Tibial nerve (tissue), 4 donors: ENCODE data around the gene MAPRE2. TPM values are rescaled to one million over a fixed set of nuclear protein-coding genes. Genes with fewer than 3 reads are reported as not detected.
"Not testable (repeated sequence)": the region's sequence is repeated elsewhere in the genome, so short reads cannot be mapped to it uniquely, and the experiment has no call there.

Source experiments
- DNase-seq, 2 donors: peaks; one replicate each; pipeline ENCODE4 v3.0.0-alpha.2; 2019; ENCODE audit warnings: low spot score in 2 of 2
- H3K27ac ChIP-seq, 4 donors: fragments of 200-600 bp; sonication (generic) in 3 of 4; one replicate each; pipeline ENCODE4 v1.5.1; 2017 to 2019; ENCODE audit warnings: mild to moderate bottlenecking in 1 of 4
- H3K27me3 ChIP-seq, 2 donors: fragments of 200-600 bp; sonication (generic) in 1 of 2; one replicate each; pipeline versions ENCODE4 v1.5.1 to v1.6.0; 2017 to 2019
- H3K36me3 ChIP-seq, 3 donors: fragments of 200-600 bp; sonication (generic); one replicate each; pipeline ENCODE4 v1.5.1; 2018 to 2019
- H3K4me1 ChIP-seq, 4 donors: fragments of 200-600 bp; sonication (generic) in 3 of 4; one replicate each; pipeline ENCODE4 v1.5.1; 2017 to 2019
- H3K4me3 ChIP-seq, 4 donors: fragments of 200-600 bp; sonication (generic) in 3 of 4; one replicate each; pipeline ENCODE4 v1.5.1; 2017 to 2019; ENCODE audit warnings: mild to moderate bottlenecking in 1 of 4, moderate library complexity in 1 of 4
- H3K9me3 ChIP-seq, 4 donors: fragments of 200-600 bp; sonication (generic) in 3 of 4; one replicate each; pipeline ENCODE4 v1.5.1; 2017 to 2019
- EP300 ChIP-seq, 2 donors: sonication (generic); formaldehyde crosslinking; IDR thresholded peaks; one replicate each; pipeline ENCODE4 v1.6.1; 2017; ENCODE audit warnings: antibody characterized with exemption in 2 of 2, mild to moderate bottlenecking in 1 of 2
- POLR2A ChIP-seq, 2 donors: fragments of 450-650 bp; IDR thresholded peaks; one replicate each; pipeline ENCODE4 v1.6.1; 2017; ENCODE audit warnings: antibody characterized with exemption in 2 of 2, mild to moderate bottlenecking in 2 of 2, moderate library complexity in 2 of 2
- WGBS, 2 donors: methylation state at CpG; one replicate each; pipeline ENCODE4 v1.1.5; 2018; 5-methylcytosine and 5-hydroxymethylcytosine counted together
- total RNA-seq, 4 donors: library from RNA; depleted of rRNA; stranded (reverse); fragments of >200 nt; gene quantifications; one replicate each; pipeline ENCODE4 v1.1.0, GENCODE V29; 2016
- TF ChIP-seq, protein P1 (sequence below), 5 experiments: fragments of 200-600 bp in 3 of 5; fragments of 450-650 bp in 2 of 5; sonication (generic) in 3 of 5; IDR thresholded peaks; one replicate each; pipeline ENCODE4 v1.5.1; 2016 to 2019; ENCODE audit warnings: antibody characterized with exemption in 5 of 5, mild to moderate bottlenecking in 3 of 5, moderate library complexity in 2 of 5

Gene MAPRE2
- total RNA-seq, 4 donors from 2014 or later = 18.9 to 33.3 (median 29.4) TPM

GRCh38 chr18:35106013-35106844, 65.0 kb downstream of the MAPRE2 start:
- WGBS, 2 donors = 69 to 73% methylated on average over 4 of the region's 4 CpGs
- H3K36me3 ChIP-seq = peaks cover 0 to 24% (median 0%) of the 10 kb centered on the region in 3 donors
- TF ChIP-seq, protein P1, sequence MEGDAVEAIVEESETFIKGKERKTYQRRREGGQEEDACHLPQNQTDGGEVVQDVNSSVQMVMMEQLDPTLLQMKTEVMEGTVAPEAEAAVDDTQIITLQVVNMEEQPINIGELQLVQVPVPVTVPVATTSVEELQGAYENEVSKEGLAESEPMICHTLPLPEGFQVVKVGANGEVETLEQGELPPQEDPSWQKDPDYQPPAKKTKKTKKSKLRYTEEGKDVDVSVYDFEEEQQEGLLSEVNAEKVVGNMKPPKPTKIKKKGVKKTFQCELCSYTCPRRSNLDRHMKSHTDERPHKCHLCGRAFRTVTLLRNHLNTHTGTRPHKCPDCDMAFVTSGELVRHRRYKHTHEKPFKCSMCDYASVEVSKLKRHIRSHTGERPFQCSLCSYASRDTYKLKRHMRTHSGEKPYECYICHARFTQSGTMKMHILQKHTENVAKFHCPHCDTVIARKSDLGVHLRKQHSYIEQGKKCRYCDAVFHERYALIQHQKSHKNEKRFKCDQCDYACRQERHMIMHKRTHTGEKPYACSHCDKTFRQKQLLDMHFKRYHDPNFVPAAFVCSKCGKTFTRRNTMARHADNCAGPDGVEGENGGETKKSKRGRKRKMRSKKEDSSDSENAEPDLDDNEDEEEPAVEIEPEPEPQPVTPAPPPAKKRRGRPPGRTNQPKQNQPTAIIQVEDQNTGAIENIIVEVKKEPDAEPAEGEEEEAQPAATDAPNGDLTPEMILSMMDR (IDR thresholded peaks at IDR 0.05) = no peak
- TF ChIP-seq EP300 (IDR thresholded peaks at IDR 0.05) (no peak), POLR2A (IDR thresholded peaks at IDR 0.05) (no peak)
- H3K4me1 ChIP-seq = peaks cover 0 to 9% (median 0%) of the 10 kb centered on the region in 4 donors
- H3K4me3 ChIP-seq = no peak overlapping the region
- H3K27me3 ChIP-seq = no peaks in the 10 kb centered on the region
- no peak overlapping the region for H3K27ac ChIP-seq
- no peak for DNase-seq
- H3K9me3 ChIP-seq = peaks cover 0 to 3% (median 0%) of the 10 kb centered on the region in 4 donors

DNA sequence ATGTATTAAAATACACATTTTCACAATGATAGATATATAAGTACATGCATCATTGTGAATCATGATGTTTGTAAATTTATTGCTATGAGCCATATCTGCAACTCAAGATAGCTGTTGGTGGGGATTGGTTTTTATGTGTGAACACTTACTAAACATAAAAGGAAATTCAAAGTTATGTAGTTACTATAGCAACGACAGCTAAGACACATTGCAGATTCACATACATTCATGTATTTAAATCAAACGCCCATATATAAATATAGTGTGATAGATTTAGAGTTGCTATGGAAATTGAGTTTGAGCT, 65.6 kb downstream of the MAPRE2 start:
- no peak overlapping the region for H3K27ac ChIP-seq
- H3K4me3 ChIP-seq = no peak overlapping the region
- peaks cover 0 to 9% (median 0%) of the 10 kb centered on the region in 4 donors for H3K4me1 ChIP-seq
- peaks cover 0 to 22% (median 0%) of the 10 kb centered on the region in 3 donors for H3K36me3 ChIP-seq
- no peak for DNase-seq
- TF ChIP-seq POLR2A (IDR thresholded peaks at IDR 0.05) = no peak
- TF ChIP-seq, protein P1 (IDR thresholded peaks at IDR 0.05) = no peak
- TF ChIP-seq EP300 (IDR thresholded peaks at IDR 0.05) = no peak
- WGBS, 2 donors = 56 to 57% methylated on average over 2 of the region's 2 CpGs
- no peaks in the 10 kb centered on the region for H3K27me3 ChIP-seq
- peaks cover 0 to 3% (median 0%) of the 10 kb centered on the region in 4 donors for H3K9me3 ChIP-seq

GRCh38 chr18:35107216-35107615, 66.0 kb downstream of the MAPRE2 start:
- H3K9me3 ChIP-seq = peaks cover 0 to 3% (median 0%) of the 10 kb centered on the region in 4 donors
- TF ChIP-seq EP300 (IDR thresholded peaks at IDR 0.05) = no peak
- TF ChIP-seq POLR2A (IDR thresholded peaks at IDR 0.05) = no peak
- TF ChIP-seq, protein P1 (IDR thresholded peaks at IDR 0.05) = no peak
- H3K27ac ChIP-seq = no peak overlapping the region
- H3K27me3 ChIP-seq = no peaks in the 10 kb centered on the region
- no peak overlapping the region for H3K4me3 ChIP-seq
- DNase-seq = no peak
- peaks cover 0 to 9% (median 0%) of the 10 kb centered on the region in 4 donors for H3K4me1 ChIP-seq
- H3K36me3 ChIP-seq = peaks cover 0 to 24% (median 0%) of the 10 kb centered on the region in 3 donors

GRCh38 chr18:35108088-35108487, 66.9 kb downstream of the MAPRE2 start:
- H3K27ac ChIP-seq, H3K4me1 ChIP-seq, H3K4me3 ChIP-seq, DNase-seq, H3K27me3 ChIP-seq, H3K9me3 ChIP-seq: not testable (repeated sequence)
- H3K36me3 ChIP-seq = peaks cover 0 to 30% (median 0%) of the 10 kb centered on the region in 3 donors
- WGBS, 2 donors = 93 to 100% methylated on average over 1 of the region's 1 CpG

DNA sequence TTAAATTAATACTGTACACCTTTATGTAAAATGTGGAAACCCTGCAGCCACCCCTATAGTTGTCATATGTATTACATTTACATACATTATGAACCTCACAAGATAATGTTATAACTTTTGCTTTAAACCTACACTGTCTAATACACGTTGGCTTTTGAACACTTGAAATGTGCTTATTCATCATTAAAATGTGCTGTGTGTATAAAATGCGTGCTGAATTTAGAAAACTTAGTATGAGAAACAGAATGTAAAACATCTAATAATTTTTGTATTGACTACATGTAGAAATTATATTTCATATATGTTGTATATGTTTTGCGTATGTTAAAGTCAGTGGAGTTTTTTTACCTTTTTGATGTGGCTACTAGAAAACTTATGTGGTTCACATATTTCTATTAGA, 68.8 kb downstream of the MAPRE2 start:
- TF ChIP-seq POLR2A (IDR thresholded peaks at IDR 0.05) (no peak), EP300 (IDR thresholded peaks at IDR 0.05) (no peak)
- TF ChIP-seq, protein P1 (IDR thresholded peaks at IDR 0.05) = no peak
- H3K4me3 ChIP-seq = no peak overlapping the region
- H3K36me3 ChIP-seq = peaks cover 0 to 23% (median 0%) of the 10 kb centered on the region in 3 donors
- no peaks in the 10 kb centered on the region for H3K4me1 ChIP-seq
- peaks cover 0 to 3% (median 0%) of the 10 kb centered on the region in 4 donors for H3K9me3 ChIP-seq
- no peak overlapping the region for H3K27ac ChIP-seq
- 81 to 82% methylated on average over 3 of the region's 3 CpGs for WGBS, 2 donors
- no peaks in the 10 kb centered on the region for H3K27me3 ChIP-seq
- DNase-seq = no peak
